Measurements from ENCODE around the gene PSENEN. TPM values are rescaled to one million over a fixed set of nuclear protein-coding genes. Genes with fewer than 3 reads are reported as not detected.
A peak's percentile ranks its signal among the peaks of the same experiment; 100 is the strongest.

Gene PSENEN
- polyA plus RNA-seq, 1 donor (not counting 4 experiments of a cell fraction or from before 2014, with no cell fraction given) = 36.2 TPM

GRCh38 chr19:35718345-35719041 lies 27.0 kb upstream of the PSENEN start:
- Histone ChIP-seq H3K4me2 (ENCODE audit: control insufficient read depth, extremely low read depth, insufficient read depth, low read depth, low read length) (peak overlapping the region; percentile 87), H4K20me1 (ENCODE audit: control insufficient read depth, extremely low read depth, insufficient read depth, low read length) (peaks cover 4% of the 10 kb centered on the region), H3K9me1 (ENCODE audit: control insufficient read depth, extremely low read depth, insufficient read depth, low read length) (no peaks in the 10 kb centered on the region), H3K79me2 (ENCODE audit: control insufficient read depth, insufficient read depth, low read length) (peaks cover 45% of the 10 kb centered on the region), H3K36me3 (ENCODE audit: control insufficient read depth in 2 of 2, extremely low read depth in 1 of 2, insufficient read depth in 2 of 2, low read length in 2 of 2) (peaks cover 20 to 25% of the 10 kb centered on the region in 2 experiments), H3K9ac (ENCODE audit: control insufficient read depth, extremely low read depth, insufficient read depth, low read length) (peak overlapping the region; percentile 85), H3K27ac (ENCODE audit: control insufficient read depth, insufficient read depth, low read length) (peak overlapping the region; percentile 58), H3K4me1 (ENCODE audit: control insufficient read depth, extremely low read depth, insufficient read depth, low read length) (peaks cover 22% of the 10 kb centered on the region), H3K27me3 (ENCODE audit: control insufficient read depth, extremely low read depth, insufficient read depth, low read length) (no peaks in the 10 kb centered on the region), H3K9me3 (ENCODE audit: control insufficient read depth, low read depth, low read length) (no peaks in the 10 kb centered on the region), H3K4me3 (ENCODE audit: control insufficient read depth in 2 of 3, extremely low read depth in 1 of 3, insufficient read depth in 2 of 3, low read depth in 1 of 3, low read length in 3 of 3) (peak overlapping the region; percentile 78 to 92 (median 89)), H2AFZ (ENCODE audit: control insufficient read depth, low read length) (no peak overlapping the region)
- DNase-seq (ENCODE audit: low read depth, low spot score) (no peak), FAIRE-seq (no peak)
- no peak for TF ChIP-seq CTCF (optimal IDR thresholded peaks at IDR 0.05 in 1 of 3, IDR thresholded peaks at IDR 0.05 in 1 of 3, conservative IDR thresholded peaks at IDR 0.05 in 1 of 3; ENCODE audit: extremely low read depth in 1 of 3, insufficient read depth in 2 of 3, low read length in 3 of 3)
- TF ChIP-seq EZH2 (IDR thresholded peaks at IDR 0.05; ENCODE audit: low read length) = no peak
- dilution Hi-C loops (cut with MboI; ENCODE audit: extremely low pct_ligation_motif_present, low sequenced_read_pairs) = no loop called here

GRCh38 chr19:35719402-35720162 lies 25.9 kb upstream of the PSENEN start:
- Histone ChIP-seq H3K4me3 (ENCODE audit: control insufficient read depth in 2 of 3, extremely low read depth in 1 of 3, insufficient read depth in 2 of 3, low read depth in 1 of 3, low read length in 3 of 3) (peak overlapping the region; percentile 78 to 92 (median 89)), H3K27ac (ENCODE audit: control insufficient read depth, insufficient read depth, low read length) (no peak overlapping the region), H3K36me3 (ENCODE audit: control insufficient read depth in 2 of 2, extremely low read depth in 1 of 2, insufficient read depth in 2 of 2, low read length in 2 of 2) (peaks cover 25 to 29% of the 10 kb centered on the region in 2 experiments), H3K27me3 (ENCODE audit: control insufficient read depth, extremely low read depth, insufficient read depth, low read length) (no peaks in the 10 kb centered on the region), H3K9me3 (ENCODE audit: control insufficient read depth, low read depth, low read length) (no peaks in the 10 kb centered on the region), H3K9me1 (ENCODE audit: control insufficient read depth, extremely low read depth, insufficient read depth, low read length) (no peaks in the 10 kb centered on the region), H3K4me2 (ENCODE audit: control insufficient read depth, extremely low read depth, insufficient read depth, low read depth, low read length) (peak overlapping the region; percentile 87), H2AFZ (ENCODE audit: control insufficient read depth, low read length) (no peak overlapping the region), H3K4me1 (ENCODE audit: control insufficient read depth, extremely low read depth, insufficient read depth, low read length) (peaks cover 22% of the 10 kb centered on the region), H3K79me2 (ENCODE audit: control insufficient read depth, insufficient read depth, low read length) (peaks cover 45% of the 10 kb centered on the region), H4K20me1 (ENCODE audit: control insufficient read depth, extremely low read depth, insufficient read depth, low read length) (peaks cover 4% of the 10 kb centered on the region), H3K9ac (ENCODE audit: control insufficient read depth, extremely low read depth, insufficient read depth, low read length) (peak overlapping the region; percentile 85)
- DNase-seq (ENCODE audit: low read depth, low spot score) (no peak), FAIRE-seq (no peak)
- dilution Hi-C loops (cut with MboI; ENCODE audit: extremely low pct_ligation_motif_present, low sequenced_read_pairs) = no loop called here
- no peak for TF ChIP-seq CTCF (optimal IDR thresholded peaks at IDR 0.05 in 1 of 3, IDR thresholded peaks at IDR 0.05 in 1 of 3, conservative IDR thresholded peaks at IDR 0.05 in 1 of 3; ENCODE audit: extremely low read depth in 1 of 3, insufficient read depth in 2 of 3, low read length in 3 of 3)
- TF ChIP-seq EZH2 (IDR thresholded peaks at IDR 0.05; ENCODE audit: low read length) = no peak

All from keratinocyte (primary cell).